K562 (cell line): Measurements from ENCODE around the gene HNRNPA3. TPM values are rescaled to one million over a fixed set of nuclear protein-coding genes. Genes with fewer than 3 reads are reported as not detected.

Experiments
- ATAC-seq: fragments of 200-7000 bp; cut with Tn5 transposase; 3 replicates; pipeline ENCODE4 v1.9.1; 2020; ENCODE audit warnings: moderate library complexity
- BruUV-seq: library from RNA; stranded (reverse); fragments of 400-500 nt; replicated peaks from 2 replicates; lab custom pipeline; 2021; lab: Mats Ljungman, UMichigan
- CTCF ChIA-PET: fragments of 300-600 bp; formaldehyde crosslinking; extraction: SDS; loops from one replicate; lab custom pipeline; 2021; ENCODE audit warnings: low intra/inter-chr PET ratio; lab: Yijun Ruan, JAX
- POLR2A ChIA-PET: fragments of 300-600, 350-650 bp; sonication (Branson Sonifier 250); formaldehyde crosslinking; extraction: SDS; loops from one replicate; lab custom pipeline; 2021; ENCODE audit warnings: antibody characterized with exemption, inconsistent platforms; lab: Yijun Ruan, JAX
- DNase-seq, 4 experiments: peaks; one replicate each; pipeline versions ENCODE4 v3.0.0 to v3.0.0-alpha.2; 2011 to 2018; ENCODE audit warnings: low spot score in 3 of 4, mixed read lengths in 3 of 4; ENCODE audit errors: extremely low read depth in 1 of 4
- FAIRE-seq: peaks from 2 replicates; lab custom pipeline; 2011; peaks lifted over from hg19 to GRCh38; lab: Jason Lieb, UNC
- H2AFZ ChIP-seq: 2 replicates; pipeline ENCODE4 v1.6.0; 2011; ENCODE audit warnings: low read depth, low read length, control low read depth, inconsistent platforms
- H3K27ac ChIP-seq: fragments of 200-600 bp; 3 replicates; pipeline ENCODE4 v1.8.0; 2011; ENCODE audit warnings: low read depth, mild to moderate bottlenecking, control low read depth, inconsistent platforms, low read length, moderate library complexity, mixed read lengths; ENCODE audit errors: extremely low read depth
- H3K27me3 ChIP-seq, 2 experiments: fragments of 300-600 bp in 1 of 2; 2 replicates in 1 of 2; 3 replicates in 1 of 2; pipeline versions ENCODE4 v1.6.0 to v1.8.0; 2011; ENCODE audit warnings: inconsistent platforms in 2 of 2, low read length in 2 of 2, mild to moderate bottlenecking in 1 of 2, mixed read lengths in 1 of 2, moderate library complexity in 1 of 2; ENCODE audit not compliant: control insufficient read depth in 2 of 2, insufficient read depth in 2 of 2
- H3K36me3 ChIP-seq: fragments of 300-600 bp; 3 replicates; pipeline ENCODE4 v1.8.0; 2011; ENCODE audit warnings: mild to moderate bottlenecking, low read length, inconsistent platforms; ENCODE audit not compliant: control insufficient read depth, insufficient read depth
- H3K4me1 ChIP-seq, 2 experiments: fragments of 200-600 bp in 1 of 2; replicated peaks in 1 of 2; 2 replicates in 1 of 2; 3 replicates in 1 of 2; pipeline versions ENCODE4 v1.5.1 to v1.8.0; 2011; ENCODE audit warnings: inconsistent platforms in 2 of 2, low read length in 2 of 2, mild to moderate bottlenecking in 1 of 2, mixed read lengths in 1 of 2, moderate library complexity in 1 of 2; ENCODE audit not compliant: control insufficient read depth in 2 of 2, insufficient read depth in 2 of 2
- H3K4me2 ChIP-seq: 2 replicates; pipeline ENCODE4 v1.6.1; 2011; ENCODE audit warnings: low read length, control low read depth, inconsistent platforms, mixed read lengths; ENCODE audit not compliant: insufficient read depth
- H3K4me3 ChIP-seq: fragments of 200-600 bp; sonication (generic), shearing (Covaris generic); 2 replicates; pipeline ENCODE4 v1.5.1; 2016; ENCODE audit warnings: control low read depth, inconsistent platforms
- H3K79me2 ChIP-seq: fragments of 200-600 bp; 3 replicates; pipeline ENCODE4 v1.8.0; 2011; ENCODE audit warnings: low read length, inconsistent platforms; ENCODE audit not compliant: control insufficient read depth, insufficient read depth
- H3K9ac ChIP-seq, 2 experiments: 2 replicates each; pipeline versions ENCODE4 v1.6.0 to v1.6.1; 2011; ENCODE audit warnings: low read depth in 2 of 2, low read length in 2 of 2, control low read depth in 1 of 2, inconsistent platforms in 1 of 2, mild to moderate bottlenecking in 1 of 2, mixed read lengths in 1 of 2; ENCODE audit not compliant: insufficient read depth in 1 of 2
- H3K9me1 ChIP-seq: one replicate; pipeline ENCODE4 v1.6.0; 2011; ENCODE audit warnings: inconsistent platforms, mild to moderate bottlenecking, low read length, moderate library complexity; ENCODE audit not compliant: control insufficient read depth, insufficient read depth
- H3K9me3 ChIP-seq: replicated peaks from 2 replicates; pipeline ENCODE4 v1.5.1; 2011; ENCODE audit warnings: low read depth, low read length, inconsistent platforms; ENCODE audit not compliant: control insufficient read depth, insufficient read depth
- H4K20me1 ChIP-seq: replicated peaks from 2 replicates; pipeline ENCODE4 v1.6.1; 2011; ENCODE audit warnings: low read length, inconsistent platforms, mixed read lengths; ENCODE audit not compliant: control insufficient read depth, insufficient read depth
- ERF ChIP-seq: fragments of 450-650 bp; formaldehyde crosslinking; IDR thresholded peaks from 2 replicates; pipeline ENCODE4 v1.4.0; 2020; ENCODE audit warnings: mild to moderate bottlenecking, mixed read lengths
- FOXJ3 ChIP-seq: sonication (generic); formaldehyde crosslinking; IDR thresholded peaks from 2 replicates; pipeline ENCODE4 v1.4.0; 2020; ENCODE audit warnings: mild to moderate bottlenecking, missing genetic modification reagents
- FOXK1 ChIP-seq: sonication (generic); formaldehyde crosslinking; IDR thresholded peaks from 2 replicates; pipeline ENCODE4 v1.8.0; 2022; ENCODE audit warnings: missing genetic modification reagents, mild to moderate bottlenecking, borderline replicate concordance
- HBP1 ChIP-seq: fragments of 450-650 bp; formaldehyde crosslinking; IDR thresholded peaks from 2 replicates; pipeline ENCODE4 v1.4.0; 2022; ENCODE audit warnings: missing genetic modification characterization
- NR2F6 ChIP-seq: fragments of 450-650 bp; formaldehyde crosslinking; IDR thresholded peaks from 2 replicates; pipeline ENCODE4 v1.4.0; 2020; ENCODE audit warnings: mild to moderate bottlenecking
- POLR2A ChIP-seq: fragments of 450-650 bp; conservative IDR thresholded peaks from 2 replicates; pipeline ENCODE4 v1.6.1; 2016
- POLR2B ChIP-seq: fragments of 450-650 bp; IDR thresholded peaks from 2 replicates; pipeline ENCODE4 v1.6.1; 2018; ENCODE audit warnings: low read depth; ENCODE audit not compliant: partially characterized antibody
- RBFOX2 ChIP-seq: fragments of 200-400 bp; formaldehyde crosslinking; IDR thresholded peaks from 2 replicates; pipeline ENCODE4 v1.6.1; 2017; ENCODE audit warnings: low read depth, mild to moderate bottlenecking, low read length, moderate library complexity
- SMAD3 ChIP-seq: fragments of 450-650 bp; formaldehyde crosslinking; conservative IDR thresholded peaks from 2 replicates; pipeline ENCODE4 v1.4.0; 2020; ENCODE audit warnings: mild to moderate bottlenecking
- STAT5A ChIP-seq: IDR thresholded peaks from 2 replicates; pipeline ENCODE4 v1.6.1; 2012; ENCODE audit warnings: low read length, inconsistent platforms, borderline replicate concordance
- SUPT5H ChIP-seq: fragments of 450-650 bp; IDR thresholded peaks from 2 replicates; pipeline ENCODE4 v1.6.1; 2016
- TCFL5 ChIP-seq: fragments of 250-450 bp; sonication (Bioruptor Pico); conservative IDR thresholded peaks from 2 replicates; pipeline ENCODE4 v1.6.1; 2021; ENCODE audit warnings: mild to moderate bottlenecking, moderate library complexity, matching md5 sums
- THRB ChIP-seq: fragments of 450-650 bp; formaldehyde crosslinking; conservative IDR thresholded peaks from 2 replicates; pipeline ENCODE4 v1.4.0; 2022; ENCODE audit warnings: mild to moderate bottlenecking, missing genetic modification characterization
- TOE1 ChIP-seq, 2 experiments: fragments of 450-650 bp in 1 of 2; sonication (generic) in 1 of 2; formaldehyde crosslinking in 1 of 2; IDR thresholded peaks; 2 replicates each; pipeline versions ENCODE4 v1.7.1 to v1.8.0; 2016 to 2022; ENCODE audit warnings: borderline replicate concordance in 2 of 2, mild to moderate bottlenecking in 2 of 2, antibody characterized with exemption in 1 of 2, inconsistent platforms in 1 of 2, low read depth in 1 of 2, missing genetic modification reagents in 1 of 2, moderate library complexity in 1 of 2
- ZBED1 ChIP-seq: IDR thresholded peaks from 2 replicates; pipeline ENCODE4 v1.6.1; 2014
- ZNF121 ChIP-seq: sonication (generic); formaldehyde crosslinking; conservative IDR thresholded peaks from 2 replicates; pipeline ENCODE4 v1.8.0; 2022; ENCODE audit warnings: missing genetic modification reagents
- ZNF165 ChIP-seq: fragments of 250-450 bp; sonication (Bioruptor Pico); IDR thresholded peaks from 2 replicates; pipeline ENCODE4 v1.4.0; 2020; ENCODE audit warnings: borderline replicate concordance
- ZNF174 ChIP-seq: fragments of 250-450 bp; sonication (Bioruptor Pico); IDR thresholded peaks from 2 replicates; pipeline ENCODE4 v1.4.0; 2020; ENCODE audit warnings: mild to moderate bottlenecking
- ZZZ3 ChIP-seq: fragments of 450-650 bp; IDR thresholded peaks from 2 replicates; pipeline ENCODE4 v1.6.1; 2016; ENCODE audit warnings: antibody characterized with exemption, mild to moderate bottlenecking, moderate library complexity
- WGBS: fragments of 100-300 bp; shearing (Covaris generic); methylation state at CpG from one replicate; pipeline ENCODE4 v1.1.6; 2016; ENCODE audit warnings: low coverage, mixed read lengths; ENCODE audit not compliant: insufficient coverage; ENCODE audit errors: missing lambda C conversion rate; 5-methylcytosine and 5-hydroxymethylcytosine counted together
- in situ Hi-C: fragments of 300-500 bp; cut with MboI; formaldehyde crosslinking; loops from 4 replicates; pipeline ENCODE4 v1.15.0; 2018; ENCODE audit warnings: inconsistent platforms, mixed read lengths
- intact Hi-C: fragments of 100-400 bp; cut with micrococcal nuclease; formaldehyde crosslinking; loops from 2 replicates; pipeline ENCODE4 v1.14.2; 2022
- polyA plus RNA-seq, 8 experiments: library from polyadenylated mRNA; depleted of rRNA in 4 of 8; stranded (reverse) in 5 of 8; unstranded in 3 of 8; fragments of >200 nt; fragmentation: Nextera tagmentation in 2 of 8; fragmentation: Illumina TruSeq in 1 of 8; extraction: Ambion mirVana in 2 of 8; extraction: Trizol in 1 of 8; gene quantifications; 2 replicates each; pipeline versions ENCODE4 v1.2.1 to v1.2.3, GENCODE V29; 2011 to 2014; ENCODE audit warnings: inconsistent platforms in 1 of 8, missing spikeins in 1 of 8
- total RNA-seq, 7 experiments: library from RNA; depleted of rRNA in 6 of 7; stranded (reverse); fragments of >200 nt in 6 of 7; fragmentation: Illumina TruSeq in 2 of 7; extraction: Trizol in 2 of 7; gene quantifications; 2 replicates each; pipeline versions ENCODE4 v1.2.1 to v1.2.3, GENCODE V29; 2011 to 2021; ENCODE audit warnings: low replicate concordance in 1 of 7
- TF ChIP-seq, protein P1 (sequence below): sonication (generic); formaldehyde crosslinking; IDR thresholded peaks from 2 replicates; pipeline ENCODE4 v1.8.1; 2023; ENCODE audit warnings: mild to moderate bottlenecking, missing genetic modification reagents

Gene HNRNPA3
- total and polyA plus RNA-seq, 9 of the 15 experiments (the other 6 are each of a cell fraction or from before 2014, with no cell fraction given) = 72.8 to 428 (median 192) TPM

- no TSS peak for BruUV-seq
- DNase-seq (no peak), ATAC-seq (no peak), FAIRE-seq (no peak)
- CTCF ChIA-PET = no interaction called here
- Histone ChIP-seq H3K4me2 (no peak overlapping the region), H3K4me3 (no peak overlapping the region), H2AFZ (no peak overlapping the region), H3K9ac (peak overlapping the region; percentile 18 to 49; a peak in 2 of 4 replicates), H3K9me1 (no peaks in the 10 kb centered on the region), H3K4me1 (peaks cover 3 to 8% of the 10 kb centered on the region in 2 experiments; a peak in 4 of 5 replicates), H3K9me3 (no peaks in the 10 kb centered on the region), H3K27me3 (no peaks in the 10 kb centered on the region), H4K20me1 (peaks cover 25% of the 10 kb centered on the region), H3K27ac (peak overlapping the region; percentile 14; the same call in 1 of the 3 replicates), H3K79me2 (peaks cover 78% of the 10 kb centered on the region), H3K36me3 (peaks cover 88% of the 10 kb centered on the region)
- in situ Hi-C loops (no loop called here), intact Hi-C loops (no loop called here)
- POLR2A ChIA-PET = interaction anchor here (0.7 to 3.0 kb wide), 5 partner anchors 9 to 47 kb away, joined by 3 to 23 read pairs (median 3); partner anchors contain the start of gene NFE2L2
- 92% methylated on average over 5 of the region's 5 CpGs for whole genome bisulfite sequencing
- peak; percentile 57; the same call in 1 of the 2 replicates for TF ChIP-seq THRB (CRISPR knock-in tag)
- TF ChIP-seq SMAD3 (CRISPR knock-in tag) = 0 out of 2 replicates have a peak, but pooled peaks have one; percentile 6
- TF ChIP-seq SUPT5H = peak; percentile 60
- no peak for TF ChIP-seq TOE1 (IDR thresholded peaks at IDR 0.05; ENCODE audit: borderline replicate concordance)
- TF ChIP-seq TOE1 (CRISPR knock-in tag; IDR thresholded peaks at IDR 0.05; ENCODE audit: borderline replicate concordance, low read depth) = no peak
- no peak for TF ChIP-seq FOXJ3 (CRISPR knock-in tag)
- peak; percentile 52; the same call in 1 of the 2 replicates for TF ChIP-seq POLR2A
- TF ChIP-seq RBFOX2 = peak; percentile 57
- TF ChIP-seq NR2F6 (CRISPR knock-in tag) = no peak
- TF ChIP-seq TCFL5 (CRISPR knock-in tag) = no peak
- no peak for TF ChIP-seq ZNF165
- no peak for TF ChIP-seq ZBED1
- TF ChIP-seq ZNF174 (CRISPR knock-in tag) = no peak
- 0 out of 2 replicates have a peak, but pooled peaks have one; percentile 53 for TF ChIP-seq ERF (CRISPR knock-in tag)
- 0 out of 2 replicates have a peak, but pooled peaks have one; percentile 66 for TF ChIP-seq HBP1 (CRISPR knock-in tag)
- 0 out of 2 replicates have a peak, but pooled peaks have one; percentile 25 for TF ChIP-seq FOXK1 (CRISPR knock-in tag)
- TF ChIP-seq POLR2B = peak; percentile 35
- TF ChIP-seq ZNF121 (CRISPR knock-in tag) = 0 out of 2 replicates have a peak, but pooled peaks have one; percentile 10
- TF ChIP-seq ZZZ3 = no peak
- TF ChIP-seq, protein P1, sequence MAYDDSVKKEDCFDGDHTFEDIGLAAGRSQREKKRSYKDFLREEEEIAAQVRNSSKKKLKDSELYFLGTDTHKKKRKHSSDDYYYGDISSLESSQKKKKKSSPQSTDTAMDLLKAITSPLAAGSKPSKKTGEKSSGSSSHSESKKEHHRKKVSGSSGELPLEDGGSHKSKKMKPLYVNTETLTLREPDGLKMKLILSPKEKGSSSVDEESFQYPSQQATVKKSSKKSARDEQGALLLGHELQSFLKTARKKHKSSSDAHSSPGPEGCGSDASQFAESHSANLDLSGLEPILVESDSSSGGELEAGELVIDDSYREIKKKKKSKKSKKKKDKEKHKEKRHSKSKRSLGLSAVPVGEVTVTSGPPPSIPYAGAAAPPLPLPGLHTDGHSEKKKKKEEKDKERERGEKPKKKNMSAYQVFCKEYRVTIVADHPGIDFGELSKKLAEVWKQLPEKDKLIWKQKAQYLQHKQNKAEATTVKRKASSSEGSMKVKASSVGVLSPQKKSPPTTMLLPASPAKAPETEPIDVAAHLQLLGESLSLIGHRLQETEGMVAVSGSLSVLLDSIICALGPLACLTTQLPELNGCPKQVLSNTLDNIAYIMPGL (CRISPR knock-in tag) = no peak
- TF ChIP-seq STAT5A = no peak
These were observed 4.8 kb downstream of the HNRNPA3 start for GRCh38 chr2:177217247-177217843.
